Measurements from ENCODE around the gene SBF2. TPM values are rescaled to one million over a fixed set of nuclear protein-coding genes. Genes with fewer than 3 reads are reported as not detected.

Gene SBF2
- total RNA-seq, 1 donor, result 61.2 TPM

DNA sequence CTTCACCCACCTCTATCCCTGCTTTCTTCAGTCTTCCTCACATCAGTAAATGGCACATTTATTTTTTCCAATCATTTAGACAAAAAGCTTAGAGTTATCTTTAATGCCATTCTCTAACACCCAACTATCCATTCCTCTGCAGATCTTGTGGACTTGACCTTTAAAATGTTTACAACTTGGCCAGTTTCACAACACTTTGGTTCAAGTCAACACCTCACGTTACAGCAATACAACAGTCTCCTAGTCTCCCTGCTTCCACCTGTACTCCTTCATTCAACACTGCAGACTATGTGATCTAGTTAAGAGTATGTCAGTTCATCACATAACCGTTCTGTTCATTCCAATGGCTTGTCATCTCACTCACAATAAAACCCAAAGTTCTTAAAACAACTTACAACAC lies 325.0 kb downstream of the SBF2 start:
- TF ChIP-seq, protein P1, sequence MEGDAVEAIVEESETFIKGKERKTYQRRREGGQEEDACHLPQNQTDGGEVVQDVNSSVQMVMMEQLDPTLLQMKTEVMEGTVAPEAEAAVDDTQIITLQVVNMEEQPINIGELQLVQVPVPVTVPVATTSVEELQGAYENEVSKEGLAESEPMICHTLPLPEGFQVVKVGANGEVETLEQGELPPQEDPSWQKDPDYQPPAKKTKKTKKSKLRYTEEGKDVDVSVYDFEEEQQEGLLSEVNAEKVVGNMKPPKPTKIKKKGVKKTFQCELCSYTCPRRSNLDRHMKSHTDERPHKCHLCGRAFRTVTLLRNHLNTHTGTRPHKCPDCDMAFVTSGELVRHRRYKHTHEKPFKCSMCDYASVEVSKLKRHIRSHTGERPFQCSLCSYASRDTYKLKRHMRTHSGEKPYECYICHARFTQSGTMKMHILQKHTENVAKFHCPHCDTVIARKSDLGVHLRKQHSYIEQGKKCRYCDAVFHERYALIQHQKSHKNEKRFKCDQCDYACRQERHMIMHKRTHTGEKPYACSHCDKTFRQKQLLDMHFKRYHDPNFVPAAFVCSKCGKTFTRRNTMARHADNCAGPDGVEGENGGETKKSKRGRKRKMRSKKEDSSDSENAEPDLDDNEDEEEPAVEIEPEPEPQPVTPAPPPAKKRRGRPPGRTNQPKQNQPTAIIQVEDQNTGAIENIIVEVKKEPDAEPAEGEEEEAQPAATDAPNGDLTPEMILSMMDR (IDR thresholded peaks at IDR 0.05; ENCODE audit: extremely low read depth, low read depth, low read length), result no peak
- H3K4me3 ChIP-seq (ENCODE audit: insufficient read depth, low read length), result no peak overlapping the region
- H4K20me1 ChIP-seq (ENCODE audit: insufficient read depth, low read length), result no peaks in the 10 kb centered on the region
- H3K27ac ChIP-seq (ENCODE audit: low read depth, low read length), result no peak overlapping the region
- no peaks in the 10 kb centered on the region for H3K36me3 ChIP-seq (ENCODE audit: insufficient read depth, low read length)
- no peak overlapping the region for H3K4me2 ChIP-seq (ENCODE audit: insufficient read depth, low read length)
- no peaks in the 10 kb centered on the region for H3K27me3 ChIP-seq (ENCODE audit: insufficient read depth, low read length)
- DNase-seq (ENCODE audit: insufficient read length, low spot score, missing footprints), result no peak
- H3K4me1 ChIP-seq (ENCODE audit: insufficient read depth, low read length), result peaks cover 2% of the 10 kb centered on the region
- H2AFZ ChIP-seq (ENCODE audit: low read length), result no peak overlapping the region
- H3K9me3 ChIP-seq (ENCODE audit: low read depth, low read length), result no peaks in the 10 kb centered on the region
- no peaks in the 10 kb centered on the region for H3K79me2 ChIP-seq (ENCODE audit: insufficient read depth, low read length)

DNA sequence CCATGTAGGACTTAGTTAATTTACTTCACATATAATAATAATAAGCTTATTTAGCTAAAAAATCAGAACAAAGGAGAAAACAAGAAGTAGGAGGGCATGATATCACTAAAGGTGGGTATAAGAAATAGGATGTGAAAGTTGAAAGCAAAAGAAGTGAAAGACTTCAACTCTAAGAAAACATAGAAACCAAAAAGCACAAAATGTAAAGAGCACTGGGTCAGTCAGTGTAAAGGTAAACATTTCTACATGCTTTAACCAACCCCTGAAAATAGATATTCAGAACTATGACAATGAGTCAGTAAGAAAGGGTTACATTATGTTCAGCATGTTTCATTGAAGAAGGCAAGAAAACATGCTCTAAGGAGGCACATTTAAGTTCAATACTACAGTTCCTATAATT lies 331.3 kb downstream of the SBF2 start:
- Histone ChIP-seq H3K27ac (ENCODE audit: low read depth, low read length) (no peak overlapping the region), H4K20me1 (ENCODE audit: insufficient read depth, low read length) (no peaks in the 10 kb centered on the region), H3K4me2 (ENCODE audit: insufficient read depth, low read length) (no peak overlapping the region), H3K27me3 (ENCODE audit: insufficient read depth, low read length) (no peaks in the 10 kb centered on the region), H3K36me3 (ENCODE audit: insufficient read depth, low read length) (peaks cover 17% of the 10 kb centered on the region), H3K79me2 (ENCODE audit: insufficient read depth, low read length) (no peaks in the 10 kb centered on the region), H3K9me3 (ENCODE audit: low read depth, low read length) (no peaks in the 10 kb centered on the region), H2AFZ (ENCODE audit: low read length) (no peak overlapping the region), H3K4me1 (ENCODE audit: insufficient read depth, low read length) (no peaks in the 10 kb centered on the region), H3K4me3 (ENCODE audit: insufficient read depth, low read length) (no peak overlapping the region)
- TF ChIP-seq, protein P1 (IDR thresholded peaks at IDR 0.05; ENCODE audit: extremely low read depth, low read depth, low read length), result no peak
- DNase-seq (ENCODE audit: insufficient read length, low spot score, missing footprints), result no peak

DNA sequence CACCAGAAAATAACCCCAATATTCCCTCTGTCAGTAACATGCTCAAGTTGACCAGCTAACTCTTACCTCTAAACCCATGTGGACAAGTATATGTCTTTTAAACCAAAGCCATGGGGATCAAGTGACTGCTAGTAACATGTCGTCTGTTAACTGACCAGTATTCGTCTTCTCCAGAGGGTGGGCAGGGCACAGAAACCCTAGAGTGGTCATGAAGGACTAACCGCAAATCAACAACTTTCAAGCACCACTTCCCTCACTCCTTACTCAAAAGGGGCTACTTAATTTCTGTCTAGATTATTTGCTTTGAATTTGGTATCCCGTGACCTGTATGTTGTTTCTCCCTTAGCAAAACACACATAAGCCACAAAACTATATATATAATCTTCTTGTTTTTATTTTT lies 336.9 kb downstream of the SBF2 start:
- Histone ChIP-seq H3K79me2 (ENCODE audit: insufficient read depth, low read length) (no peaks in the 10 kb centered on the region), H3K4me2 (ENCODE audit: insufficient read depth, low read length) (no peak overlapping the region), H2AFZ (ENCODE audit: low read length) (no peak overlapping the region), H3K4me1 (ENCODE audit: insufficient read depth, low read length) (no peaks in the 10 kb centered on the region), H3K9me3 (ENCODE audit: low read depth, low read length) (no peaks in the 10 kb centered on the region), H4K20me1 (ENCODE audit: insufficient read depth, low read length) (no peaks in the 10 kb centered on the region), H3K27me3 (ENCODE audit: insufficient read depth, low read length) (no peaks in the 10 kb centered on the region), H3K27ac (ENCODE audit: low read depth, low read length) (no peak overlapping the region), H3K36me3 (ENCODE audit: insufficient read depth, low read length) (peaks cover 17% of the 10 kb centered on the region), H3K4me3 (ENCODE audit: insufficient read depth, low read length) (no peak overlapping the region)
- TF ChIP-seq, protein P1 (IDR thresholded peaks at IDR 0.05; ENCODE audit: extremely low read depth, low read depth, low read length), result no peak
- DNase-seq (ENCODE audit: insufficient read length, low spot score, missing footprints), result no peak

DNA sequence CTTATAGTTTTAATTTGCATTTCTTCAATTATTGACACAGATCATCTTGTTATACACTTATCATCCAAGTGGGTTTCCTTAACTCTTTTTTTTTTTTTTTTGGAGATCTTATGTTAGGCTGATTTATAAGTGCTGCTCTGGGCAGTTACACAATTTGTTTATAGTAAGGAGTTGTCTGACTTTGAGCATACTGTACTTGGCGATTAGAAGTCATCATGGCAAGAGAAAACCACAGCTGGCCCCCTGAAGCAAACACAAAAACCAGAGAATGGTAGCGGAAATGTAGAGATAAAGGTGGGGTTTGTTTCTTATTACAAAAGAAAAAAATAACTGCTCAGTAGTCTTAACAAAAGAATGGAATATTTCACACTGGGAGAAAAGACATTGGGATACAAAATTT lies 337.5 kb downstream of the SBF2 start:
- no peak overlapping the region for H3K4me3 ChIP-seq (ENCODE audit: insufficient read depth, low read length)
- no peak overlapping the region for H3K27ac ChIP-seq (ENCODE audit: low read depth, low read length)
- no peak overlapping the region for H3K4me2 ChIP-seq (ENCODE audit: insufficient read depth, low read length)
- no peaks in the 10 kb centered on the region for H3K4me1 ChIP-seq (ENCODE audit: insufficient read depth, low read length)
- no peaks in the 10 kb centered on the region for H3K79me2 ChIP-seq (ENCODE audit: insufficient read depth, low read length)
- TF ChIP-seq, protein P1 (IDR thresholded peaks at IDR 0.05; ENCODE audit: extremely low read depth, low read depth, low read length), result no peak
- no peak for DNase-seq (ENCODE audit: insufficient read length, low spot score, missing footprints)
- H3K36me3 ChIP-seq (ENCODE audit: insufficient read depth, low read length), result peaks cover 17% of the 10 kb centered on the region
- H3K9me3 ChIP-seq (ENCODE audit: low read depth, low read length), result no peaks in the 10 kb centered on the region
- no peaks in the 10 kb centered on the region for H3K27me3 ChIP-seq (ENCODE audit: insufficient read depth, low read length)
- H2AFZ ChIP-seq (ENCODE audit: low read length), result no peak overlapping the region
- H4K20me1 ChIP-seq (ENCODE audit: insufficient read depth, low read length), result no peaks in the 10 kb centered on the region

Measured in osteoblast (primary cell).